ENCODE results near the gene SYNPO.

SYNPO gene

GRCh38 chr5:150625831-150626746 is 14.4 kb upstream of the SYNPO start:
- no peak for DNase-seq

GRCh38 chr5:150626853-150627276 is 13.6 kb upstream of the SYNPO start:
- DNase-seq: no peak

- DNase-seq: no peak
These were observed 12.5 kb upstream of the SYNPO start for GRCh38 chr5:150627731-150628545.

GRCh38 chr5:150628936-150629485 is 11.4 kb upstream of the SYNPO start:
- DNase-seq: no peak

GRCh38 chr5:150630016-150630415 is 10.4 kb upstream of the SYNPO start:
- DNase-seq: no peak

GRCh38 chr5:150630461-150631325 is 9.8 kb upstream of the SYNPO start:
- DNase-seq: no peak

GRCh38 chr5:150631326-150631701 is 9.1 kb upstream of the SYNPO start:
- no peak for DNase-seq

- no peak for DNase-seq
These were observed 7.9 kb upstream of the SYNPO start for GRCh38 chr5:150632305-150633160.

GRCh38 chr5:150633429-150633828 is 7.0 kb upstream of the SYNPO start:
- no peak for DNase-seq

- no peak for DNase-seq
These were observed 3.8 kb upstream of the SYNPO start for GRCh38 chr5:150636391-150637244.

- no peak for DNase-seq
These were observed 3.0 kb upstream of the SYNPO start for GRCh38 chr5:150637245-150638052.

- no peak for DNase-seq
These were observed 2.4 kb upstream of the SYNPO start for GRCh38 chr5:150638053-150638444.

GRCh38 chr5:150638488-150639376 is 1.7 kb upstream of the SYNPO start:
- no peak for DNase-seq

- no peak for DNase-seq
These were observed 1.1 kb upstream of the SYNPO start for GRCh38 chr5:150639377-150639692.

- DNase-seq: no peak
These were observed 709 bp upstream of the SYNPO start for GRCh38 chr5:150639751-150640150.

- DNase-seq: no peak
These were observed 628 bp downstream of the SYNPO start for GRCh38 chr5:150641006-150641570.

GRCh38 chr5:150641824-150642566 is 1.5 kb downstream of the SYNPO start:
- no peak for DNase-seq

GRCh38 chr5:150642567-150642927 is 2.1 kb downstream of the SYNPO start:
- no peak for DNase-seq
